ENCODE data around the gene PNMT.

PNMT gene

DNA sequence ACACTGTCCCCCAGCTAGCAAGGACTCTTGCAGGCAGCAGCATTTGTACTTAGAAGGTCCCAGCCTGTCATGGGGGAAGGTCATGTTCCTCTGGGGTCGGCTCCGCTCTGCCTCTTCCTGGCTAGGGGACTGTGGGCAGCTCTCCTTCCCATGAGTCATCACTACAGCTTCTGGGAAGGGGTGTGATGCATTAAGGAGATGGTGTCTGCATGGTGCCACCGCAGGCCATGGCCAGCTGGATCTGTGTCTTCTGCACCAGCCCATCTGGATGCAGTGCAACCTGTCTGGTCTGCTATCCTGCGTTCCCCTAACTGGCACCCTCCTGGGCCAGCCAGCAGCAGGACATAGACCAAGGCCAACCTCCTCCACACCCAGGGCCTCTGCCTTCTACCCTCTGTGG is 25.0 kb upstream of the PNMT start:
- Histone ChIP-seq H3K4me1 (ENCODE audit: control insufficient read depth, insufficient read depth, low read length, unreplicated experiment) (peaks cover 27% of the 10 kb centered on the region), H2AFZ (ENCODE audit: low read length, unreplicated experiment) (no peak overlapping the region), H3K27ac (ENCODE audit: low read depth, low read length) (no peak overlapping the region), H3K79me2 (ENCODE audit: control insufficient read depth, insufficient read depth, low read length, unreplicated experiment) (peaks cover 59% of the 10 kb centered on the region), H3K36me3 (ENCODE audit: insufficient read depth, low read length) (no peaks in the 10 kb centered on the region), H3K27me3 (ENCODE audit: insufficient read depth, low read length) (no peaks in the 10 kb centered on the region), H3K4me3 (ENCODE audit: low read depth, low read length) (no peak overlapping the region)

GRCh38 chr17:39647256-39647655 is 21.0 kb upstream of the PNMT start:
- Histone ChIP-seq H3K36me3 (ENCODE audit: insufficient read depth, low read length) (no peaks in the 10 kb centered on the region), H3K79me2 (ENCODE audit: control insufficient read depth, insufficient read depth, low read length, unreplicated experiment) (peaks cover 30% of the 10 kb centered on the region), H3K4me3 (ENCODE audit: low read depth, low read length) (no peak overlapping the region), H3K4me1 (ENCODE audit: control insufficient read depth, insufficient read depth, low read length, unreplicated experiment) (peaks cover 11% of the 10 kb centered on the region), H3K27me3 (ENCODE audit: insufficient read depth, low read length) (no peaks in the 10 kb centered on the region), H3K27ac (ENCODE audit: low read depth, low read length) (no peak overlapping the region), H2AFZ (ENCODE audit: low read length, unreplicated experiment) (no peak overlapping the region)

DNA sequence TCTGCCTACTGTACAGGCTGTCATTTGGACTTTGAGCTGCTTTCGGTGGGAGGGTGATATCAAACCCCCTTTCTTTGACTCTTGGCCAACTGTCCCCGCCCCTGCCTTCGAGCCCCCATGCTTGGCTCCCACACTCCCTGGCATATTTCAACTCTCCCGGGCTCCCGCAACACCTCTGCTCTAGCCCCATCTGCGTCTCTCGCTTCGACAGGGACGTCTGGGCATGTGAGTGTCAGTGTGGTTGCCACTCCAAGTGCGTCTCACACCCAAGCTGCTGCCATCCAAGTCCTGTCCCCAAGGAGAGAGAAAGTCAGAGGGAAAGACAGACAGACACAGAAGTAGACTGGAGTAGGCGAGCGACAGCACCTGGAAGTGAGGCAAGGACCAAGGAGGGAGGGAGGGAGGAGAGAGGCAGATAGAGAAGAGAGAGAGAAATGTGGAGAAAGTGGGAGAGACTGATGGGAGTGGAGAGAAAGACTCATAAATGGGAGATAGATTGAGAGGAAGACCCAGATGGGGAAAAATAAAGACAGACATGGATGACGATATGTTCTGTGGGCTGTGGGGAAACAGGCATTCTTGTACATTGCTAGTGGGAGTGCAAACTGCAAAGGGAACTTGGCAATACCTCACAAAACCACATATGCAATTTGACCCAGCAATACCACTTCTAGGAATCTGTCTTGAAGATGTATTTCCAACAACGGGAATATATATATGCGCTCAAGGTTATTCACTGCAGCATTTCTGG is 19.5 kb upstream of the PNMT start:
- Histone ChIP-seq H3K79me2 (ENCODE audit: control insufficient read depth, insufficient read depth, low read length, unreplicated experiment) (peaks cover 17% of the 10 kb centered on the region), H3K4me3 (ENCODE audit: low read depth, low read length) (no peak overlapping the region), H3K27ac (ENCODE audit: low read depth, low read length) (no peak overlapping the region), H2AFZ (ENCODE audit: low read length, unreplicated experiment) (no peak overlapping the region), H3K4me1 (ENCODE audit: control insufficient read depth, insufficient read depth, low read length, unreplicated experiment) (no peaks in the 10 kb centered on the region), H3K27me3 (ENCODE audit: insufficient read depth, low read length) (no peaks in the 10 kb centered on the region), H3K36me3 (ENCODE audit: insufficient read depth, low read length) (no peaks in the 10 kb centered on the region)

DNA sequence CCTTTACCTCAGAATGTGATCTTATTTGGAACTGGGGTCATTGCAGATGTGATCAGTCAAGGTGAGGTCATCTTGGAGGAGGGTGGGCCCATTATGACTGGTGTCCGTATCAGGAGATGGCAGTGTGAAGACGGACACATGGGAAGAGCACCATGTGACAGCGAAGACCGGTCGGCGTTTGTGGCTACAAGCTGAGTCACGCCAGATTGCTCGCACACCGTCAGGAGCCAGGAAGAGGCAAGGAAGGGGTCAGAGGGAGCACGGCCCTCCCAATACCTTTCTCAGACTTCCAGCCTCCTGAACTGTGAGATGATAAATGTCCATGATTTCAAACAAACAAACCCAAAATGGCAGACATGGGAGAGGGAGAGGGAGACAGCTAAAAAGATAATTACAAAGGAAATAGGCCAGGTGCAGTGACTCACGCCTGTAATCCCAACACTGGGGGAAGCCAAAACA is 18.1 kb upstream of the PNMT start:
- Histone ChIP-seq H3K79me2 (ENCODE audit: control insufficient read depth, insufficient read depth, low read length, unreplicated experiment) (peaks cover 11% of the 10 kb centered on the region), H3K4me1 (ENCODE audit: control insufficient read depth, insufficient read depth, low read length, unreplicated experiment) (no peaks in the 10 kb centered on the region), H3K27ac (ENCODE audit: low read depth, low read length) (no peak overlapping the region), H3K4me3 (ENCODE audit: low read depth, low read length) (no peak overlapping the region), H3K27me3 (ENCODE audit: insufficient read depth, low read length) (no peaks in the 10 kb centered on the region), H2AFZ (ENCODE audit: low read length, unreplicated experiment) (no peak overlapping the region), H3K36me3 (ENCODE audit: insufficient read depth, low read length) (no peaks in the 10 kb centered on the region)

GRCh38 chr17:39651923-39652586 is 16.2 kb upstream of the PNMT start:
- Histone ChIP-seq H3K4me1 (ENCODE audit: control insufficient read depth, insufficient read depth, low read length, unreplicated experiment) (no peaks in the 10 kb centered on the region), H3K36me3 (ENCODE audit: insufficient read depth, low read length) (no peaks in the 10 kb centered on the region), H2AFZ (ENCODE audit: low read length, unreplicated experiment) (no peak overlapping the region), H3K4me3 (ENCODE audit: low read depth, low read length) (no peak overlapping the region), H3K27me3 (ENCODE audit: insufficient read depth, low read length) (no peaks in the 10 kb centered on the region), H3K27ac (ENCODE audit: low read depth, low read length) (no peak overlapping the region), H3K79me2 (ENCODE audit: control insufficient read depth, insufficient read depth, low read length, unreplicated experiment) (peaks cover 7% of the 10 kb centered on the region)

DNA sequence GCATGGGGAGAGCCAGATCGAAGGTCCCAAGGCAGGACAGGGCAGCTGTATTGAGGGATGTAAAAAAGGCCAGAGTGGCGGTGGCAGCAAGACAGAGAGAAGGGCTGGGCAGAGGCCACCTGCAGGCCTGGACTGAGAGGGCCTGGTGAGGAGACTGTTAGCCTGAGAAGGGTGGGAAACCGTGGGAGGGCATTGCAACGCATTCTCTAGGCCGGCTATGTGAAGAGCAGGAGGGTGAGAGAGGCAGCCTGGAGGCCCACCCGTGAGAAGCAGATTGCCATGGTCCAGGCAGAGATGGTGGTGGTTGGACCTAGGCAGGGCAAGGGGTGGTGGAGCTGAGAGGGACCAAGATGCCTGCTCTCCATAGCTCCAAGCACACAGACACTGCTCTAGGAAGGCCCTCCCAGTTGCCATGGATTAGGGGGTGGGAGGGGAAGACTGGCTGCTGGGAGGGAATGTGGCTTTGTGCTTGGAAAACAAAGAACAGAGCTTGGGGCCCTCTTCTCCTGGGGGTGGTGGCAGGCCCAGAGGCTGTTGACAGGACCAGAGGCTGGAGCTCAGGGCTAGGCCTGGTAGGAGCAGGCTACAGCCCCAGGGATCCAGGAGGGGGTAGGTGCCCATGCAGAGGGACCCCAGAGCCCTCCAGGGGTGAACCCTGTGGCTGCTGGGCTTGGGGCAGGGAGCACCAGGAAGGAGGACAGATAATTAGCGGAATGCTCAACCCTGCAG is 15.5 kb upstream of the PNMT start:
- no peaks in the 10 kb centered on the region for H3K36me3 ChIP-seq (ENCODE audit: insufficient read depth, low read length)
- H3K79me2 ChIP-seq (ENCODE audit: control insufficient read depth, insufficient read depth, low read length, unreplicated experiment) = peaks cover under 1% of the 10 kb centered on the region
- no peaks in the 10 kb centered on the region for H3K27me3 ChIP-seq (ENCODE audit: insufficient read depth, low read length)
- no peak overlapping the region for H2AFZ ChIP-seq (ENCODE audit: low read length, unreplicated experiment)
- no peak overlapping the region for H3K27ac ChIP-seq (ENCODE audit: low read depth, low read length)
- H3K4me1 ChIP-seq (ENCODE audit: control insufficient read depth, insufficient read depth, low read length, unreplicated experiment) = no peaks in the 10 kb centered on the region
- H3K4me3 ChIP-seq (ENCODE audit: low read depth, low read length) = no peak overlapping the region

DNA sequence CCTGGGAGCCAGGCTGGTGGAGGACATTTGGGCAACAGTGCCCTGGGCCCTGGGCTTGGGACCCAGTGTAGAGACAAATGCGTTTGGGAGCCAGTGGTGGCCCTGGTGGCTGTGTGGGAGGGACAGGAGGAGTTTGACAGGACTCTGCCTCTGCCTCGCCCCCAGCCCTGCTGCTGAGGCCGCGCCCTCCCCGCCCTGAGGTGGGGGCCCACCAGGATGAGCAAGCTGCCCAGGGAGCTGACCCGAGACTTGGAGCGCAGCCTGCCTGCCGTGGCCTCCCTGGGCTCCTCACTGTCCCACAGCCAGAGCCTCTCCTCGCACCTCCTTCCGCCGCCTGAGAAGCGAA is 15.0 kb upstream of the PNMT start:
- H3K4me1 ChIP-seq (ENCODE audit: control insufficient read depth, insufficient read depth, low read length, unreplicated experiment) = no peaks in the 10 kb centered on the region
- no peaks in the 10 kb centered on the region for H3K79me2 ChIP-seq (ENCODE audit: control insufficient read depth, insufficient read depth, low read length, unreplicated experiment)
- no peak overlapping the region for H2AFZ ChIP-seq (ENCODE audit: low read length, unreplicated experiment)
- H3K4me3 ChIP-seq (ENCODE audit: low read depth, low read length) = no peak overlapping the region
- no peaks in the 10 kb centered on the region for H3K36me3 ChIP-seq (ENCODE audit: insufficient read depth, low read length)
- H3K27me3 ChIP-seq (ENCODE audit: insufficient read depth, low read length) = no peaks in the 10 kb centered on the region
- no peak overlapping the region for H3K27ac ChIP-seq (ENCODE audit: low read depth, low read length)

- no peaks in the 10 kb centered on the region for H3K36me3 ChIP-seq (ENCODE audit: insufficient read depth, low read length)
- no peaks in the 10 kb centered on the region for H3K79me2 ChIP-seq (ENCODE audit: control insufficient read depth, insufficient read depth, low read length, unreplicated experiment)
- no peaks in the 10 kb centered on the region for H3K27me3 ChIP-seq (ENCODE audit: insufficient read depth, low read length)
- no peak overlapping the region for H3K4me3 ChIP-seq (ENCODE audit: low read depth, low read length)
- no peaks in the 10 kb centered on the region for H3K4me1 ChIP-seq (ENCODE audit: control insufficient read depth, insufficient read depth, low read length, unreplicated experiment)
- no peak overlapping the region for H3K27ac ChIP-seq (ENCODE audit: low read depth, low read length)
- no peak overlapping the region for H2AFZ ChIP-seq (ENCODE audit: low read length, unreplicated experiment)
These were observed 14.5 kb upstream of the PNMT start for GRCh38 chr17:39653662-39654331.

- Histone ChIP-seq H3K36me3 (ENCODE audit: insufficient read depth, low read length) (no peaks in the 10 kb centered on the region), H3K4me3 (ENCODE audit: low read depth, low read length) (no peak overlapping the region), H2AFZ (ENCODE audit: low read length, unreplicated experiment) (no peak overlapping the region), H3K79me2 (ENCODE audit: control insufficient read depth, insufficient read depth, low read length, unreplicated experiment) (no peaks in the 10 kb centered on the region), H3K4me1 (ENCODE audit: control insufficient read depth, insufficient read depth, low read length, unreplicated experiment) (no peaks in the 10 kb centered on the region), H3K27me3 (ENCODE audit: insufficient read depth, low read length) (no peaks in the 10 kb centered on the region), H3K27ac (ENCODE audit: low read depth, low read length) (no peak overlapping the region)
These were observed 13.1 kb upstream of the PNMT start for GRCh38 chr17:39655105-39655504.

DNA sequence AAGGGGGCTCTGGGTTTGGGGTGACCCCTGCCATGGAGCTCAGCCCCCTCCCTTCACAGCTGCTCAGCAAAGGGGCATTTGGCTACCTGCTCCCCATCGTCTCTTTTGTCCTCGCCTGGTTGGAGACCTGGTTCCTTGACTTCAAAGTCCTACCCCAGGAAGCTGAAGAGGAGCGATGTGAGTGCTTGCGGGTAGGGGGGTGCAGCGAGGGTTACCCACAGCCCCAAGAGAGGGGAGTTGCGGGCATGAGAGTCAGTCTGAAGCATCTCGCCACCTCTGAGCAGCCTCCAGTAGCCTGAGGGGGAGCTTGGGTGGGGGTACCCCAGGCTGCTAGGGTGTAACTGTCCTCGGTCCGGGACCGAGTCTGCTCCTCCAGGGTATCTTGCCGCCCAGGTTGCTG is 9.9 kb upstream of the PNMT start:
- H3K36me3 ChIP-seq (ENCODE audit: insufficient read depth, low read length) = no peaks in the 10 kb centered on the region
- no peaks in the 10 kb centered on the region for H3K4me1 ChIP-seq (ENCODE audit: control insufficient read depth, insufficient read depth, low read length, unreplicated experiment)
- no peaks in the 10 kb centered on the region for H3K79me2 ChIP-seq (ENCODE audit: control insufficient read depth, insufficient read depth, low read length, unreplicated experiment)
- H3K27me3 ChIP-seq (ENCODE audit: insufficient read depth, low read length) = no peaks in the 10 kb centered on the region
- no peak overlapping the region for H3K4me3 ChIP-seq (ENCODE audit: low read depth, low read length)
- H3K27ac ChIP-seq (ENCODE audit: low read depth, low read length) = no peak overlapping the region
- H2AFZ ChIP-seq (ENCODE audit: low read length, unreplicated experiment) = no peak overlapping the region
